ENCODE measurements around the gene PAMR1.

DNA sequence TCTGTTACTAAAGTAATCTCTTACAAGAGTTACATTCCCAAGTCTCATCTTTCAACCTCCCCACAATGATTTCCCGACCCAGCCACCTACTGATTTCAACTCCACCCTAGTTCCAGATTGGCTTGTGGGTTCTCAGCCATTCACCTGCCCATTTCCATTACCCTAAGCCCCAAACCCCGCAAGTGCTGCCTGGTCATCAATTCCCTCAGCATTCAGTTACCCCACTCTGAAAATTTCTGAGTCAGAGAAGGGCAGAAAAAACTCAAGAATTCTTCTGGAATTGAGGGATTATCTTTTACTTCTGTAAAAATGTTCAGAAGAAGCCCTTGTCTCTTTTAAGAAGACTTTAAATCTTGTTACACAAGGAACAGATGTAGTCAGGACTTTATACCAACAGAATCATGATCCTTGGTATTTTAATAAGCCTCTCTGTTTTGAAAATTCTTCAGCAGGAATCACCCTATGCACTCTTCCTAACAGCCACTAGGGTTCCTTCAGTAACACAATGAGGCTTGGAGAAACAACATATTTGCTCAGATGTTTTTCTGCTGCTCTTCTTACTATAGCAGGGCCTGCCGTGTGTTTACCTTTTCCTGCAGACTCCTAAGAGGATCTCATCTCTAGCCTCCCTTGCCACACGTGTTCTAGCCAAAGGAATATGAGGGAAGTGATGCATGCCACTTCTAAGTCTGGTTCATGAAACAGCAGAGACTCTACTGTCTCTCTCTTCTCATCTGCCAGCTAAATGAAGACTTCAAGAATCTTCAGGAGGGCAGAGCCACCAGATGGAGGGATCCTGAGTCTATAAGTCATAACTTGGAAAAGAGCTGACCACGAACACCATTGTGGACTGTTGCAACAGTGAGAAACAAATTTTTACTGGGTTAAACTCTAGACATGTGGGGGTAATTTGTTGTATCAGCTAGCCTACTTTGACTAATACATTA is 29.3 kb upstream of the PAMR1 start:
- no peak for TF ChIP-seq FOXM1 (IDR thresholded peaks at IDR 0.05; ENCODE audit: borderline replicate concordance)
- no peak for TF ChIP-seq FOXK2 (IDR thresholded peaks at IDR 0.05)
- no peak for TF ChIP-seq ZNF384 (IDR thresholded peaks at IDR 0.05)
- TF ChIP-seq ARNT (IDR thresholded peaks at IDR 0.05), result no peak
- TF ChIP-seq CTBP1 (IDR thresholded peaks at IDR 0.05; ENCODE audit: borderline replicate concordance), result no peak
- TF ChIP-seq SP1 (IDR thresholded peaks at IDR 0.05), result no peak
- TF ChIP-seq SUZ12 (IDR thresholded peaks at IDR 0.05), result no peak
- TF ChIP-seq NFRKB (IDR thresholded peaks at IDR 0.05), result no peak
- no peak for TF ChIP-seq PKNOX1 (IDR thresholded peaks at IDR 0.05)
- TF ChIP-seq L3MBTL2 (conservative IDR thresholded peaks at IDR 0.05), result no peak
- no peak for TF ChIP-seq TARDBP (IDR thresholded peaks at IDR 0.05)

Measured in HEK293T (cell line).